ENCODE measurements around the gene RPL10. TPM values are rescaled to one million over a fixed set of nuclear protein-coding genes. Genes with fewer than 3 reads are reported as not detected.

Gene RPL10
- total and polyA plus RNA-seq, 2 of the 13 experiments (the other 11 are each of a cell fraction or from before 2014, with no cell fraction given): 2,381 to 4,713 TPM

DNA sequence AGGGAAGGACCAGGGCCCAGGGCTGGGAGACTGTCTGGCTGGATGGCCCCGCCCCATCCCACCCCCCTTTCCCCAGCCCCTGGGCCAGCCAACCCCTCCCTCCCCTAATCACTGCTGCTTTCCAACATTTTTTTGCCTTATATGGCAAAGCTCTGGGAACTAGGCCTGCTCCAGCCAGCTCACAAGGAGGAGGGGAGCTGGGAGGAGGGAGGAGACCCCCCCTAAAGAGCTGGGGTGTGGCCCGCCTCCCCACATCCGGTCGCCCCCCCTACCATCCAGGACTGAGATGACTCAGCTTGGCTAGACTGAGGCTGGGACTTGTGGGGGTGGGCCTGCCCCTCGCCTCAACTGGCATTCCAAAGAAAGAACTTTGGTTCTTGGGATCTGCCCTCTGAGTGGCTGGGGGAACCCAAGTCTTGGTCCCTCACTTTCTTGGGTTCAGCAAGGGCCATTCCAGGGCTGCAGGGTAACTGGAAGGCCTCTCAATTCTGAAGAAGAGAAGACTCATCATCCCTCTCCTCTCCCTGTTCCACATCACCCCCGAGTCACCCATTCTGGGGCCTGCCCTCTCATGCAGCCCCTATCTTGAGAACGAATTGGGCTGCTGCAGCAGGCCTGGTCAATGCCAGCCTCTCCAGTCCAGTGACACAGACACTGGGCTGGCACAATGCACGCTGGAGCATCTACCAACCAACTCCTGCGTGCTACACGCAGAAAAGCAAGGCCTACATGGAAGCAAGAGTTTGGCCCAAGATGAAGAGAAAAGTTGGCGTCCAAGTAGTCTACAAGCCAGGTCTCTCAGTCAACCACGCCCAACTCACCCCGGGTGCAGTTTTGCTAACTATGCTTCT lies 28.5 kb upstream of the RPL10 start (continued):
- no peak for TF ChIP-seq SRSF9 (IDR thresholded peaks at IDR 0.05; ENCODE audit: borderline replicate concordance, insufficient read depth, low read depth, low read length, poor library complexity, severe bottlenecking)
- peak; percentile 77 for TF ChIP-seq GABPB1 (CRISPR knock-in tag; IDR thresholded peaks at IDR 0.05)
- TF ChIP-seq, protein P1, sequence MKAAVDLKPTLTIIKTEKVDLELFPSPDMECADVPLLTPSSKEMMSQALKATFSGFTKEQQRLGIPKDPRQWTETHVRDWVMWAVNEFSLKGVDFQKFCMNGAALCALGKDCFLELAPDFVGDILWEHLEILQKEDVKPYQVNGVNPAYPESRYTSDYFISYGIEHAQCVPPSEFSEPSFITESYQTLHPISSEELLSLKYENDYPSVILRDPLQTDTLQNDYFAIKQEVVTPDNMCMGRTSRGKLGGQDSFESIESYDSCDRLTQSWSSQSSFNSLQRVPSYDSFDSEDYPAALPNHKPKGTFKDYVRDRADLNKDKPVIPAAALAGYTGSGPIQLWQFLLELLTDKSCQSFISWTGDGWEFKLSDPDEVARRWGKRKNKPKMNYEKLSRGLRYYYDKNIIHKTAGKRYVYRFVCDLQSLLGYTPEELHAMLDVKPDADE (CRISPR knock-in tag; IDR thresholded peaks at IDR 0.05): no peak
- TF ChIP-seq, protein P2, sequence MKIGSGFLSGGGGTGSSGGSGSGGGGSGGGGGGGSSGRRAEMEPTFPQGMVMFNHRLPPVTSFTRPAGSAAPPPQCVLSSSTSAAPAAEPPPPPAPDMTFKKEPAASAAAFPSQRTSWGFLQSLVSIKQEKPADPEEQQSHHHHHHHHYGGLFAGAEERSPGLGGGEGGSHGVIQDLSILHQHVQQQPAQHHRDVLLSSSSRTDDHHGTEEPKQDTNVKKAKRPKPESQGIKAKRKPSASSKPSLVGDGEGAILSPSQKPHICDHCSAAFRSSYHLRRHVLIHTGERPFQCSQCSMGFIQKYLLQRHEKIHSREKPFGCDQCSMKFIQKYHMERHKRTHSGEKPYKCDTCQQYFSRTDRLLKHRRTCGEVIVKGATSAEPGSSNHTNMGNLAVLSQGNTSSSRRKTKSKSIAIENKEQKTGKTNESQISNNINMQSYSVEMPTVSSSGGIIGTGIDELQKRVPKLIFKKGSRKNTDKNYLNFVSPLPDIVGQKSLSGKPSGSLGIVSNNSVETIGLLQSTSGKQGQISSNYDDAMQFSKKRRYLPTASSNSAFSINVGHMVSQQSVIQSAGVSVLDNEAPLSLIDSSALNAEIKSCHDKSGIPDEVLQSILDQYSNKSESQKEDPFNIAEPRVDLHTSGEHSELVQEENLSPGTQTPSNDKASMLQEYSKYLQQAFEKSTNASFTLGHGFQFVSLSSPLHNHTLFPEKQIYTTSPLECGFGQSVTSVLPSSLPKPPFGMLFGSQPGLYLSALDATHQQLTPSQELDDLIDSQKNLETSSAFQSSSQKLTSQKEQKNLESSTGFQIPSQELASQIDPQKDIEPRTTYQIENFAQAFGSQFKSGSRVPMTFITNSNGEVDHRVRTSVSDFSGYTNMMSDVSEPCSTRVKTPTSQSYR (CRISPR knock-in tag; IDR thresholded peaks at IDR 0.05; ENCODE audit: borderline replicate concordance): no peak
- TF ChIP-seq PAWR (CRISPR knock-in tag; IDR thresholded peaks at IDR 0.05; ENCODE audit: borderline replicate concordance): no peak
- no peak for TF ChIP-seq ZZZ3 (CRISPR knock-in tag; IDR thresholded peaks at IDR 0.05; ENCODE audit: borderline replicate concordance)
- TF ChIP-seq, protein P3, sequence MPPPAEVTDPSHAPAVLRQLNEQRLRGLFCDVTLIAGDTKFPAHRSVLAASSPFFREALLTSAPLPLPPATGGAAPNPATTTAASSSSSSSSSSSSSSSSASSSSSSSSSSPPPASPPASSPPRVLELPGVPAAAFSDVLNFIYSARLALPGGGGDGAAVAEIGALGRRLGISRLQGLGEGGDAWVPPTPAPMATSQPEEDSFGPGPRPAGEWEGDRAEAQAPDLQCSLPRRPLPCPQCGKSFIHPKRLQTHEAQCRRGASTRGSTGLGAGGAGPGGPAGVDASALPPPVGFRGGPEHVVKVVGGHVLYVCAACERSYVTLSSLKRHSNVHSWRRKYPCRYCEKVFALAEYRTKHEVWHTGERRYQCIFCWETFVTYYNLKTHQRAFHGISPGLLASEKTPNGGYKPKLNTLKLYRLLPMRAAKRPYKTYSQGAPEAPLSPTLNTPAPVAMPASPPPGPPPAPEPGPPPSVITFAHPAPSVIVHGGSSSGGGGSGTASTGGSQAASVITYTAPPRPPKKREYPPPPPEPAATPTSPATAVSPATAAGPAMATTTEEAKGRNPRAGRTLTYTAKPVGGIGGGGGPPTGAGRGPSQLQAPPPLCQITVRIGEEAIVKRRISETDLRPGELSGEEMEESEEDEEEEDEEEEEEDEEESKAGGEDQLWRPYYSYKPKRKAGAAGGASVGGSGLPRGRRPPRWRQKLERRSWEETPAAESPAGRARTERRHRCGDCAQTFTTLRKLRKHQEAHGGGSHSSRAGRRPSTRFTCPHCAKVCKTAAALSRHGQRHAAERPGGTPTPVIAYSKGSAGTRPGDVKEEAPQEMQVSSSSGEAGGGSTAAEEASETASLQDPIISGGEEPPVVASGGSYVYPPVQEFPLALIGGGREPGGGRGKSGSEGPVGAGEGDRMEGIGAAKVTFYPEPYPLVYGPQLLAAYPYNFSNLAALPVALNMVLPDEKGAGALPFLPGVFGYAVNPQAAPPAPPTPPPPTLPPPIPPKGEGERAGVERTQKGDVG (CRISPR knock-in tag; IDR thresholded peaks at IDR 0.05; ENCODE audit: borderline replicate concordance): no peak
- TF ChIP-seq SP1 (IDR thresholded peaks at IDR 0.05): no peak
- TF ChIP-seq SP1 (CRISPR knock-in tag; IDR thresholded peaks at IDR 0.05): no peak
- no peak for TF ChIP-seq RFX1 (IDR thresholded peaks at IDR 0.05)
- TF ChIP-seq ZNF790 (CRISPR knock-in tag; IDR thresholded peaks at IDR 0.05; ENCODE audit: borderline replicate concordance): no peak
- TF ChIP-seq GATA4 (IDR thresholded peaks at IDR 0.05; ENCODE audit: borderline replicate concordance, low read depth): no peak
- peak; percentile 51 for TF ChIP-seq MED1 (CRISPR knock-in tag; IDR thresholded peaks at IDR 0.05)
- no peak for TF ChIP-seq ZMYM3 (CRISPR knock-in tag; IDR thresholded peaks at IDR 0.05)
- TF ChIP-seq, protein P4, sequence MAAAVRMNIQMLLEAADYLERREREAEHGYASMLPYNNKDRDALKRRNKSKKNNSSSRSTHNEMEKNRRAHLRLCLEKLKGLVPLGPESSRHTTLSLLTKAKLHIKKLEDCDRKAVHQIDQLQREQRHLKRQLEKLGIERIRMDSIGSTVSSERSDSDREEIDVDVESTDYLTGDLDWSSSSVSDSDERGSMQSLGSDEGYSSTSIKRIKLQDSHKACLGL (CRISPR knock-in tag; IDR thresholded peaks at IDR 0.05): 0 out of 2 replicates have a peak, but pooled peaks have one; percentile 7
- TF ChIP-seq ETV5 (CRISPR knock-in tag; IDR thresholded peaks at IDR 0.05; ENCODE audit: borderline replicate concordance): peak; percentile 88
- TF ChIP-seq ZNF746 (CRISPR knock-in tag; IDR thresholded peaks at IDR 0.05): peak; percentile 89
- TF ChIP-seq DRAP1 (CRISPR knock-in tag; IDR thresholded peaks at IDR 0.05): no peak
- TF ChIP-seq MXD4 (CRISPR knock-in tag; IDR thresholded peaks at IDR 0.05): no peak

Data from HepG2 (cell line).